Liver (tissue), 9 donors: ENCODE results near the gene CRB2. TPM values are rescaled to one million over a fixed set of nuclear protein-coding genes. Genes with fewer than 3 reads are reported as not detected.

Experiments used
- DNase-seq: peaks from one replicate; pipeline ENCODE4 v3.0.0-alpha.2; 2017; ENCODE audit warnings: low spot score
- H3K27ac ChIP-seq, 2 donors: one replicate each; pipeline ENCODE4 v1.7.0; 2013; ENCODE audit warnings: inconsistent platforms in 2 of 2, low read length in 2 of 2, control low read depth in 1 of 2, low read depth in 1 of 2, mild to moderate bottlenecking in 1 of 2
- H3K27me3 ChIP-seq, 4 donors: one replicate each; pipeline versions ENCODE4 v1.6.1 to v1.7.0; 2013; ENCODE audit warnings: low read length in 3 of 4, inconsistent platforms in 1 of 4, mild to moderate bottlenecking in 1 of 4, moderate library complexity in 1 of 4; ENCODE audit not compliant: control insufficient read depth in 4 of 4, insufficient read depth in 4 of 4
- H3K36me3 ChIP-seq, 4 donors: one replicate each; pipeline versions ENCODE4 v1.6.1 to v1.7.0; 2013; ENCODE audit warnings: low read length in 3 of 4, mild to moderate bottlenecking in 3 of 4, low read depth in 1 of 4, moderate library complexity in 1 of 4; ENCODE audit not compliant: control insufficient read depth in 4 of 4, insufficient read depth in 3 of 4
- H3K4me1 ChIP-seq, 4 donors: one replicate each; pipeline versions ENCODE4 v1.6.1 to v1.7.0; 2013; ENCODE audit warnings: low read length in 3 of 4, mild to moderate bottlenecking in 3 of 4, moderate library complexity in 1 of 4; ENCODE audit not compliant: control insufficient read depth in 4 of 4, insufficient read depth in 4 of 4
- H3K4me3 ChIP-seq, 3 donors: one replicate each; pipeline versions ENCODE4 v1.6.1 to v1.7.0; 2013; ENCODE audit warnings: low read length in 3 of 3, control low read depth in 1 of 3, low read depth in 1 of 3, mild to moderate bottlenecking in 1 of 3
- H3K9ac ChIP-seq, 2 donors: one replicate each; pipeline ENCODE4 v1.7.0; 2013; ENCODE audit warnings: low read length in 2 of 2, mild to moderate bottlenecking in 2 of 2, moderate library complexity in 2 of 2, control low read depth in 1 of 2, low read depth in 1 of 2
- H3K9me3 ChIP-seq, 4 donors: one replicate each; pipeline versions ENCODE4 v1.6.1 to v1.7.0; 2013; ENCODE audit warnings: low read length in 3 of 4; ENCODE audit not compliant: control insufficient read depth in 4 of 4
- EGR1 ChIP-seq, 2 donors: IDR thresholded peaks; 2 replicates each; pipeline ENCODE4 v1.6.1; 2016 to 2018; ENCODE audit warnings: antibody characterized with exemption in 2 of 2, low read depth in 2 of 2
- FOXA2 ChIP-seq: IDR thresholded peaks from 2 replicates; pipeline ENCODE4 v1.6.1; 2016; ENCODE audit warnings: antibody characterized with exemption
- HNF4A ChIP-seq, 2 donors: conservative IDR thresholded peaks; 2 replicates each; pipeline ENCODE4 v1.6.1; 2016; ENCODE audit warnings: antibody characterized with exemption in 2 of 2, mild to moderate bottlenecking in 2 of 2
- HNF4G ChIP-seq: IDR thresholded peaks from 2 replicates; pipeline ENCODE4 v1.6.1; 2016; ENCODE audit warnings: antibody characterized with exemption
- JUND ChIP-seq, 2 donors: IDR thresholded peaks; 2 replicates each; pipeline ENCODE4 v1.6.1; 2016; ENCODE audit warnings: antibody characterized with exemption in 2 of 2
- SP1 ChIP-seq: IDR thresholded peaks from 2 replicates; pipeline ENCODE4 v1.6.1; 2018; ENCODE audit warnings: antibody characterized with exemption, mild to moderate bottlenecking
- TAF1 ChIP-seq: conservative IDR thresholded peaks from 2 replicates; pipeline ENCODE4 v1.6.1; 2016; ENCODE audit warnings: antibody characterized with exemption, mild to moderate bottlenecking
- YY1 ChIP-seq: IDR thresholded peaks from 2 replicates; pipeline ENCODE4 v1.6.1; 2016; ENCODE audit warnings: antibody characterized with exemption, mild to moderate bottlenecking
- WGBS: extraction: QIAGEN DNeasy Blood & Tissue Kit; methylation state at CpG from one replicate; pipeline ENCODE4 v1.1.7; 2013; 5-methylcytosine and 5-hydroxymethylcytosine counted together
- polyA plus RNA-seq, 2 donors: library from polyadenylated mRNA; stranded (reverse) in 1 of 2; unstranded in 1 of 2; fragments of 200-250 nt in 1 of 2; fragments of >200 nt in 1 of 2; fragmentation: Nextera tagmentation in 1 of 2; extraction: Ambion mirVana in 1 of 2; gene quantifications; one replicate each; pipeline versions ENCODE4 v1.2.1 to v1.2.3, GENCODE V29; 2013 to 2015
- total RNA-seq, 2 donors: library from RNA; depleted of rRNA; stranded (reverse); fragments of >200 nt; gene quantifications; one replicate each; pipeline ENCODE4 v1.2.3, GENCODE V29; 2014
- TF ChIP-seq, protein P1 (sequence below): fragments of 150-350 bp; IDR thresholded peaks from 2 replicates; pipeline ENCODE4 v1.5.1; 2017; ENCODE audit warnings: improper control_type of control experiment, low read depth, low read length; ENCODE audit not compliant: missing input control
- TF ChIP-seq, protein P2 (sequence below): IDR thresholded peaks from 2 replicates; pipeline ENCODE4 v1.6.1; 2016; ENCODE audit warnings: antibody characterized with exemption
- TF ChIP-seq, protein P3 (sequence below): IDR thresholded peaks from 2 replicates; pipeline ENCODE4 v1.6.1; 2016; ENCODE audit warnings: antibody characterized with exemption
- TF ChIP-seq, protein P4 (sequence below): IDR thresholded peaks from 2 replicates; pipeline ENCODE4 v1.6.1; 2016; ENCODE audit warnings: antibody characterized with exemption
- donor health status: healthy.
- donor health status: healthy.
- donor health status: healthy.
- donor health status: healthy.
- donor health status: healthy.

The CRB2 gene
- total and polyA plus RNA-seq, 4 donors = 1.7 TPM; not detected in 3

DNA sequence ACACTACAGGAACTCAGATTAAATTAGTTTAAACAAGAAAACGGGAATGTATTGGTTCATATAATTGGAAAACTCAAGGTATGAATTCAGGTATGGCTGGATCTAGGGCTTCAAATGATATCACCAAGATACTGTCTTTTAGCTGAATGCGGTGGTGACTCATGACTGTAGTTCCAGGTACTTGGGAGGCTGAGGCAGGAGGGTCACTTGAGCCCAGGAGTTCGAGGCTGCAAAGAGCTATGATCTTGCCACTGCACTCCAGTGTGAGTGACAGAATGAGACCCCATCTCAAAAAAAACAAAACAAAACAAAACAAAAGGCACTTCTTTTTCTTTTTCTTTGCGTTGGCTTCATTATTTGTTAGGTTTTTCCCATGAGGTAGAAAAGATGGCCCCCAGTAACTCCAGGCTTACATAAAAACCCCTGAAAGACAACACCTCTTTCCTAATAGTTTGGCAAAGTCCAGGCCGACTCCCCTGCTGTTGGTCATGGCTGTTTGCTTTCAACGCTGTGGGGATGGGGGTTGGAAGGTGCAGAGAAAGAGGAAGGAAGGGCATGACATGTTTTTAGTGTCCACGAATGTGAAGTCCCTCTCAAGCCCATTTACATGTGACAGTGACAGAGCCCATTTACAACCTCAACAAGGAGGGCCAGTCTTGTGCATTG is 39.8 kb upstream of the CRB2 start:
- no peaks in the 10 kb centered on the region for H3K9me3 ChIP-seq
- no peak overlapping the region for H3K27ac ChIP-seq
- WGBS = 65% methylated on average over 7 of the region's 7 CpGs
- no peaks in the 10 kb centered on the region for H3K27me3 ChIP-seq
- H3K4me1 ChIP-seq = peaks cover 0 to 33% (median 17%) of the 10 kb centered on the region in 4 donors
- no peak for TF ChIP-seq YY1
- peak; percentile 42 to 46 for TF ChIP-seq HNF4A (conservative IDR thresholded peaks at IDR 0.05)
- no peak overlapping the region for H3K9ac ChIP-seq
- H3K36me3 ChIP-seq = no peaks in the 10 kb centered on the region
- no peak overlapping the region for H3K4me3 ChIP-seq
- DNase-seq = no peak

DNA sequence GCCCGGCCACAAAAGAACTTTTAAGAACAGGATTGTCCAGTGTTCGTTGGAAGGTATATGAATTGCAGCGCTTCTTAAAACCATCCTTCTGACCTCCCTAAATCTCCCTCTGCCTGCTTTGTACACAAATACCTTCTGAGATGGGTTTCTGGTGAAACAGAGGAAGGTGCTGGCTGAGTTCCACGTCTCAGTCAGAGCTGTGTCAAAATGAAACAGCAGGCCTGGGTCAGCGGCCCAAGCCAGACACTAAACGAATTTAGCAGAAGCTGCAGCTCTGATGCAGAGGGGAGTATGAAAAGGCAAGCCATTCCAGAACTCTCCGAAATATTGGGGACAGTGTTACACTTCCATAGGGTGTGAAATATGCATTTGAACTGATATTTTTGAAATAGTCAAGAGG is 37.8 kb upstream of the CRB2 start:
- 65% methylated on average over 7 of the region's 7 CpGs for WGBS
- DNase-seq = no peak
- TF ChIP-seq, protein P1, sequence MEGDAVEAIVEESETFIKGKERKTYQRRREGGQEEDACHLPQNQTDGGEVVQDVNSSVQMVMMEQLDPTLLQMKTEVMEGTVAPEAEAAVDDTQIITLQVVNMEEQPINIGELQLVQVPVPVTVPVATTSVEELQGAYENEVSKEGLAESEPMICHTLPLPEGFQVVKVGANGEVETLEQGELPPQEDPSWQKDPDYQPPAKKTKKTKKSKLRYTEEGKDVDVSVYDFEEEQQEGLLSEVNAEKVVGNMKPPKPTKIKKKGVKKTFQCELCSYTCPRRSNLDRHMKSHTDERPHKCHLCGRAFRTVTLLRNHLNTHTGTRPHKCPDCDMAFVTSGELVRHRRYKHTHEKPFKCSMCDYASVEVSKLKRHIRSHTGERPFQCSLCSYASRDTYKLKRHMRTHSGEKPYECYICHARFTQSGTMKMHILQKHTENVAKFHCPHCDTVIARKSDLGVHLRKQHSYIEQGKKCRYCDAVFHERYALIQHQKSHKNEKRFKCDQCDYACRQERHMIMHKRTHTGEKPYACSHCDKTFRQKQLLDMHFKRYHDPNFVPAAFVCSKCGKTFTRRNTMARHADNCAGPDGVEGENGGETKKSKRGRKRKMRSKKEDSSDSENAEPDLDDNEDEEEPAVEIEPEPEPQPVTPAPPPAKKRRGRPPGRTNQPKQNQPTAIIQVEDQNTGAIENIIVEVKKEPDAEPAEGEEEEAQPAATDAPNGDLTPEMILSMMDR = no peak
- no peak for TF ChIP-seq JUND (IDR thresholded peaks at IDR 0.05)
- TF ChIP-seq, protein P2, sequence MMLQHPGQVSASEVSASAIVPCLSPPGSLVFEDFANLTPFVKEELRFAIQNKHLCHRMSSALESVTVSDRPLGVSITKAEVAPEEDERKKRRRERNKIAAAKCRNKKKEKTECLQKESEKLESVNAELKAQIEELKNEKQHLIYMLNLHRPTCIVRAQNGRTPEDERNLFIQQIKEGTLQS = no peak
- TF ChIP-seq, protein P3, sequence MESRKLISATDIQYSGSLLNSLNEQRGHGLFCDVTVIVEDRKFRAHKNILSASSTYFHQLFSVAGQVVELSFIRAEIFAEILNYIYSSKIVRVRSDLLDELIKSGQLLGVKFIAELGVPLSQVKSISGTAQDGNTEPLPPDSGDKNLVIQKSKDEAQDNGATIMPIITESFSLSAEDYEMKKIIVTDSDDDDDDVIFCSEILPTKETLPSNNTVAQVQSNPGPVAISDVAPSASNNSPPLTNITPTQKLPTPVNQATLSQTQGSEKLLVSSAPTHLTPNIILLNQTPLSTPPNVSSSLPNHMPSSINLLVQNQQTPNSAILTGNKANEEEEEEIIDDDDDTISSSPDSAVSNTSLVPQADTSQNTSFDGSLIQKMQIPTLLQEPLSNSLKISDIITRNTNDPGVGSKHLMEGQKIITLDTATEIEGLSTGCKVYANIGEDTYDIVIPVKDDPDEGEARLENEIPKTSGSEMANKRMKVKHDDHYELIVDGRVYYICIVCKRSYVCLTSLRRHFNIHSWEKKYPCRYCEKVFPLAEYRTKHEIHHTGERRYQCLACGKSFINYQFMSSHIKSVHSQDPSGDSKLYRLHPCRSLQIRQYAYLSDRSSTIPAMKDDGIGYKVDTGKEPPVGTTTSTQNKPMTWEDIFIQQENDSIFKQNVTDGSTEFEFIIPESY = no peak
- no peak for TF ChIP-seq EGR1 (IDR thresholded peaks at IDR 0.05; ENCODE audit: low read depth in 2 of 2)
- TF ChIP-seq, protein P4, sequence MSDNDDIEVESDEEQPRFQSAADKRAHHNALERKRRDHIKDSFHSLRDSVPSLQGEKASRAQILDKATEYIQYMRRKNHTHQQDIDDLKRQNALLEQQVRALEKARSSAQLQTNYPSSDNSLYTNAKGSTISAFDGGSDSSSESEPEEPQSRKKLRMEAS = no peak
- TF ChIP-seq FOXA2 = no peak
- no peak for TF ChIP-seq HNF4G
- TF ChIP-seq TAF1 = no peak
- TF ChIP-seq YY1 = no peak
- no peak for TF ChIP-seq SP1
- H3K36me3 ChIP-seq = no peaks in the 10 kb centered on the region
- no peaks in the 10 kb centered on the region for H3K9me3 ChIP-seq
- H3K27me3 ChIP-seq = no peaks in the 10 kb centered on the region
- H3K9ac ChIP-seq = no peak overlapping the region
- H3K27ac ChIP-seq = no peak overlapping the region
- H3K4me1 ChIP-seq = peaks cover 0 to 25% (median 13%) of the 10 kb centered on the region in 4 donors
- no peak overlapping the region for H3K4me3 ChIP-seq

DNA sequence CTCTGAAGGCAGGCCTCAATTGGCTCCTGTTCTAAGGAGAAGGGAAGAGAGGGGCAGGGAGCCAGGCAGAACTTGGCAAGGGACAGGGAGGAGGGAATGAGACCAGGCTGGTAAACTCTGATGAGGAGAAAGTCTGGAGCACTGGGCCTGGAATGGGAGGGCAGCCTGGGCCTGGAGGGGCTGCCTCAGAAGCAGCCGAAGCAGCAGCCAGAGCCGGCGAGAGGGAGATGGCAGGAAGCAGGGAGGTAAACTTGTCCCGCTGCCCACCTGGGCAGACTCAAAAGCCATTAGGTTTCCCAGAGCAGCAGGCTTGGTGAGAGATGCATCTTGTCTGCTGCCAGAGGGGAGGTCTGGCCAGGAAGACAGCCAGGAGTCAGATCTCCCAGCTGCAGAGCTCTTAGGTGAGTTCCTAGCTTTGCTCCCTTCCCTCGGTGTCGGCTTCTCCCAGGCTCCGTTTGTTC is 37.0 kb upstream of the CRB2 start:
- H3K4me3 ChIP-seq = no peak overlapping the region
- no peaks in the 10 kb centered on the region for H3K27me3 ChIP-seq
- H3K27ac ChIP-seq = no peak overlapping the region
- WGBS = 90% methylated on average over 7 of the region's 7 CpGs
- DNase-seq = no peak
- no peak for TF ChIP-seq HNF4A (conservative IDR thresholded peaks at IDR 0.05)
- H3K36me3 ChIP-seq = no peaks in the 10 kb centered on the region
- H3K9me3 ChIP-seq = no peaks in the 10 kb centered on the region
- H3K9ac ChIP-seq = no peak overlapping the region
- peaks cover 0 to 25% (median 13%) of the 10 kb centered on the region in 4 donors for H3K4me1 ChIP-seq
